Neural cell (in vitro differentiated cells): ENCODE results near the gene PCGF3.
"Not testable (repeated sequence)": the region's sequence is repeated elsewhere in the genome, so short reads cannot be mapped to it uniquely, and the experiment has no call there.

Experiments
- EP300 ChIP-seq: fragments of 450-650 bp; conservative IDR thresholded peaks from 2 replicates; pipeline ENCODE4 v1.6.1; 2014; ENCODE audit warnings: antibody characterized with exemption, mild to moderate bottlenecking, moderate library complexity; ENCODE audit not compliant: poor library complexity, severe bottlenecking
- EZH2 ChIP-seq: fragments of 200-600, 300-800 bp; shearing (Covaris generic), sonication (generic); IDR thresholded peaks from 2 replicates; pipeline ENCODE4 v1.6.1; 2014; ENCODE audit warnings: antibody characterized with exemption, low read length, borderline replicate concordance, mild to moderate bottlenecking; ENCODE audit not compliant: insufficient read depth, poor library complexity, severe bottlenecking
- MXI1 ChIP-seq: fragments of 450-650 bp; conservative IDR thresholded peaks from 2 replicates; pipeline ENCODE4 v1.6.1; 2014; ENCODE audit warnings: antibody characterized with exemption, mild to moderate bottlenecking; ENCODE audit not compliant: poor library complexity, severe bottlenecking
- POLR2AphosphoS5 ChIP-seq: IDR thresholded peaks from 2 replicates; pipeline ENCODE4 v1.6.1; 2012
- RAD21 ChIP-seq: fragments of 450-650 bp; conservative IDR thresholded peaks from 2 replicates; pipeline ENCODE4 v1.6.1; 2014; ENCODE audit warnings: antibody characterized with exemption, mild to moderate bottlenecking, moderate library complexity
- SMC3 ChIP-seq: fragments of 450-650 bp; conservative IDR thresholded peaks from 2 replicates; pipeline ENCODE4 v1.6.1; 2014; ENCODE audit warnings: antibody characterized with exemption, mild to moderate bottlenecking, moderate library complexity; ENCODE audit not compliant: poor library complexity
- TAF1 ChIP-seq: IDR thresholded peaks from 2 replicates; pipeline ENCODE4 v1.6.1; 2012; ENCODE audit warnings: low read depth
- TF ChIP-seq, protein P1 (sequence below): fragments of 450-650 bp; IDR thresholded peaks from 2 replicates; pipeline ENCODE4 v1.5.1; 2014; ENCODE audit warnings: antibody characterized with exemption, mild to moderate bottlenecking, moderate library complexity; ENCODE audit not compliant: poor library complexity, severe bottlenecking
- TF ChIP-seq, protein P2 (sequence below): IDR thresholded peaks from 2 replicates; pipeline ENCODE4 v1.6.1; 2012; ENCODE audit warnings: borderline replicate concordance

DNA sequence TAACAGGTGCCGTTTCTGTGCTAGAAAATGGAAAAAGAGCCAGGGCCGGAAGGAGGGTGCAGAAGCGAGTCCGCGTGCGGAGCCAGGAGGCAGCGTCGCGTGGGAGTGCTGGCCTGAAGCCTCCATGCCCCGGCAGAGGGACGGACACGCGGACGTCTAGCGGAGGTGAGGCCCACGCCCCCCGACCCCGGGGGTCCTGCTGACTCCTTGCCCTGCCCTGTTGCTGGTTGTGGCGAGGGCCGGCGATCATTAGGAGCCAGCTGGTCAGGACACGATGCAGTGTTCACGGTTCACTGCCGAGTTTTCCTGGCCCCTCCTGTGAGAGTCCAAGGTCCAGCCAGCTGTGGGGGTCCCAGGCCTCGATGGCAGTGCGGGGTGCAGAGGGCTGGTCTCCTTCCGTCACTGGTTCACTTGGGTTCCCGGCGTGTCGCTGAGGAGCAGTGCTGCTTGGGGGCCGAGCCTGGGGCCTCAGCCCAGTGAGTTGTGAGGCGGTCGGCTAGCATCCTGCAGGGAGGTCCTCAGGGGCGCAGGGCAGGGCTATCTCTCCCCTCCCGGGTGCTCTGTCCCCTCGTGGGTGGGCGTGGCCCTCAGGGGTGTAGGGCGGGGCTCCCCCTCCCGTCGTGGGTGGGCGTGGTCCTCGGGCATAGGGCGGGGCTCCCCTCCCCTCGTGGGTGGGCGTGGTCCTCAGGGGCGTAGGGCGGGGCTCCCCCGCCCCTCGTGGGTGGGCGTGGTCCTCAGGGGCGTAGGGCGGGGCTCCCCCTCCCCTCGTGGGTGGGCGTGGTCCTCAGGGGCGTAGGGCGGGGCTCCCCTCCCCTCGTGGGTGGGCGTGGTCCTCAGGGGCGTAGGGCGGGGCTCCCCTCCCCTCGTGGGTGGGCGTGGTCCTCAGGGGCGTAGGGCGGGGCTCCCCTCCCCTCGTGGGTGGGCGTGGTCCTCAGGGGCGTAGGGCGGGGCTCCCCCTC lies 25.6 kb downstream of the PCGF3 start:
- TF ChIP-seq, protein P1, sequence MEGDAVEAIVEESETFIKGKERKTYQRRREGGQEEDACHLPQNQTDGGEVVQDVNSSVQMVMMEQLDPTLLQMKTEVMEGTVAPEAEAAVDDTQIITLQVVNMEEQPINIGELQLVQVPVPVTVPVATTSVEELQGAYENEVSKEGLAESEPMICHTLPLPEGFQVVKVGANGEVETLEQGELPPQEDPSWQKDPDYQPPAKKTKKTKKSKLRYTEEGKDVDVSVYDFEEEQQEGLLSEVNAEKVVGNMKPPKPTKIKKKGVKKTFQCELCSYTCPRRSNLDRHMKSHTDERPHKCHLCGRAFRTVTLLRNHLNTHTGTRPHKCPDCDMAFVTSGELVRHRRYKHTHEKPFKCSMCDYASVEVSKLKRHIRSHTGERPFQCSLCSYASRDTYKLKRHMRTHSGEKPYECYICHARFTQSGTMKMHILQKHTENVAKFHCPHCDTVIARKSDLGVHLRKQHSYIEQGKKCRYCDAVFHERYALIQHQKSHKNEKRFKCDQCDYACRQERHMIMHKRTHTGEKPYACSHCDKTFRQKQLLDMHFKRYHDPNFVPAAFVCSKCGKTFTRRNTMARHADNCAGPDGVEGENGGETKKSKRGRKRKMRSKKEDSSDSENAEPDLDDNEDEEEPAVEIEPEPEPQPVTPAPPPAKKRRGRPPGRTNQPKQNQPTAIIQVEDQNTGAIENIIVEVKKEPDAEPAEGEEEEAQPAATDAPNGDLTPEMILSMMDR = not testable (repeated sequence)
- not testable (repeated sequence) for TF ChIP-seq POLR2AphosphoS5, EZH2, EP300, RAD21, MXI1, SMC3, TAF1
- TF ChIP-seq, protein P2, sequence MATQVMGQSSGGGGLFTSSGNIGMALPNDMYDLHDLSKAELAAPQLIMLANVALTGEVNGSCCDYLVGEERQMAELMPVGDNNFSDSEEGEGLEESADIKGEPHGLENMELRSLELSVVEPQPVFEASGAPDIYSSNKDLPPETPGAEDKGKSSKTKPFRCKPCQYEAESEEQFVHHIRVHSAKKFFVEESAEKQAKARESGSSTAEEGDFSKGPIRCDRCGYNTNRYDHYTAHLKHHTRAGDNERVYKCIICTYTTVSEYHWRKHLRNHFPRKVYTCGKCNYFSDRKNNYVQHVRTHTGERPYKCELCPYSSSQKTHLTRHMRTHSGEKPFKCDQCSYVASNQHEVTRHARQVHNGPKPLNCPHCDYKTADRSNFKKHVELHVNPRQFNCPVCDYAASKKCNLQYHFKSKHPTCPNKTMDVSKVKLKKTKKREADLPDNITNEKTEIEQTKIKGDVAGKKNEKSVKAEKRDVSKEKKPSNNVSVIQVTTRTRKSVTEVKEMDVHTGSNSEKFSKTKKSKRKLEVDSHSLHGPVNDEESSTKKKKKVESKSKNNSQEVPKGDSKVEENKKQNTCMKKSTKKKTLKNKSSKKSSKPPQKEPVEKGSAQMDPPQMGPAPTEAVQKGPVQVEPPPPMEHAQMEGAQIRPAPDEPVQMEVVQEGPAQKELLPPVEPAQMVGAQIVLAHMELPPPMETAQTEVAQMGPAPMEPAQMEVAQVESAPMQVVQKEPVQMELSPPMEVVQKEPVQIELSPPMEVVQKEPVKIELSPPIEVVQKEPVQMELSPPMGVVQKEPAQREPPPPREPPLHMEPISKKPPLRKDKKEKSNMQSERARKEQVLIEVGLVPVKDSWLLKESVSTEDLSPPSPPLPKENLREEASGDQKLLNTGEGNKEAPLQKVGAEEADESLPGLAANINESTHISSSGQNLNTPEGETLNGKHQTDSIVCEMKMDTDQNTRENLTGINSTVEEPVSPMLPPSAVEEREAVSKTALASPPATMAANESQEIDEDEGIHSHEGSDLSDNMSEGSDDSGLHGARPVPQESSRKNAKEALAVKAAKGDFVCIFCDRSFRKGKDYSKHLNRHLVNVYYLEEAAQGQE = not testable (repeated sequence)
